OCI-LY1 (cell line): ENCODE data around the gene ELAVL3.

Experiments used
- H2AFZ ChIP-seq: fragments of 200-600 bp; sonication (generic), shearing (Covaris generic); 2 replicates; pipeline ENCODE4 v1.6.0; 2014; ENCODE audit warnings: antibody characterized with exemption, mild to moderate bottlenecking, low read length
- H3F3A ChIP-seq: fragments of 200-600 bp; sonication (generic), shearing (Covaris generic); 2 replicates; pipeline ENCODE4 v1.6.0; 2014; ENCODE audit warnings: mild to moderate bottlenecking, antibody characterized with exemption, low read length, moderate library complexity; ENCODE audit not compliant: insufficient read depth
- H3K27ac ChIP-seq: fragments of 200-600 bp; sonication (generic); 2 replicates; pipeline ENCODE4 v1.5.1; 2014; ENCODE audit warnings: low read length, mixed run types, mild to moderate bottlenecking, low read depth; ENCODE audit not compliant: poor library complexity, severe bottlenecking
- H3K27me3 ChIP-seq: fragments of 200-600 bp; sonication (generic); 2 replicates; pipeline ENCODE4 v1.6.0; 2014; ENCODE audit warnings: antibody characterized with exemption, mild to moderate bottlenecking, low read length, moderate library complexity; ENCODE audit not compliant: insufficient read depth
- H3K36me3 ChIP-seq: fragments of 200-600 bp; sonication (generic); 2 replicates; pipeline ENCODE4 v1.6.1; 2014; ENCODE audit warnings: mild to moderate bottlenecking, antibody characterized with exemption, low read length, moderate library complexity, mixed read lengths; ENCODE audit not compliant: insufficient read depth
- H3K4me1 ChIP-seq: fragments of 200-600 bp; sonication (generic); 2 replicates; pipeline ENCODE4 v1.5.1; 2014; ENCODE audit warnings: mild to moderate bottlenecking, low read length, moderate library complexity; ENCODE audit not compliant: insufficient read depth, severe bottlenecking
- H3K4me2 ChIP-seq: fragments of 200-600 bp; sonication (generic), shearing (Covaris generic); 2 replicates; pipeline ENCODE4 v1.6.1; 2014; ENCODE audit warnings: low read length
- H3K4me3 ChIP-seq: fragments of 200-600 bp; sonication (generic); 2 replicates; pipeline ENCODE4 v1.5.1; 2014; ENCODE audit warnings: low read length, low read depth, mild to moderate bottlenecking, mixed read lengths; ENCODE audit not compliant: poor library complexity, severe bottlenecking
- H3K79me2 ChIP-seq: fragments of 200-600 bp; shearing (Covaris generic); 2 replicates; pipeline ENCODE4 v1.6.1; 2016; ENCODE audit warnings: mixed run types, low read length, mixed read lengths; ENCODE audit not compliant: insufficient read depth
- H3K9ac ChIP-seq: fragments of 200-600 bp; sonication (generic), shearing (Covaris generic); 2 replicates; pipeline ENCODE4 v1.6.1; 2014; ENCODE audit warnings: mild to moderate bottlenecking, low read length, mixed read lengths
- H3K9me2 ChIP-seq: fragments of 200-600 bp; sonication (generic), shearing (Covaris generic); 2 replicates; pipeline ENCODE4 v1.6.1; 2014; ENCODE audit warnings: low read depth, mild to moderate bottlenecking, low read length, mixed read lengths
- H3K9me3 ChIP-seq: fragments of 200-600 bp; shearing (Covaris generic); 2 replicates; pipeline ENCODE4 v1.6.1; 2014; ENCODE audit warnings: low read length, mixed read lengths
- H4K20me1 ChIP-seq: fragments of 200-600 bp; sonication (generic), shearing (Covaris generic); 2 replicates; pipeline ENCODE4 v1.6.0; 2016; ENCODE audit warnings: mild to moderate bottlenecking, low read length; ENCODE audit not compliant: insufficient read depth
- CTCF ChIP-seq: fragments of 200-600 bp; sonication (generic), shearing (Covaris generic); IDR thresholded peaks from 2 replicates; pipeline ENCODE4 v1.5.1; 2017; ENCODE audit warnings: mild to moderate bottlenecking, antibody characterized with exemption, low read length, moderate library complexity, mixed read lengths
- EZH2 ChIP-seq: fragments of 200-600 bp; sonication (generic), shearing (Covaris generic); IDR thresholded peaks from 2 replicates; pipeline ENCODE4 v1.8.0; 2017; ENCODE audit warnings: borderline replicate concordance, mixed run types, mild to moderate bottlenecking, antibody characterized with exemption, low read length, moderate library complexity, mixed read lengths

ELAVL3 gene

GRCh38 chr19:11499890-11500420 lies 19.1 kb upstream of the ELAVL3 start:
- Histone ChIP-seq H2AFZ (no peak overlapping the region), H3K9me3 (no peaks in the 10 kb centered on the region)

GRCh38 chr19:11499220-11499726 lies 18.4 kb upstream of the ELAVL3 start:
- no peaks in the 10 kb centered on the region for H4K20me1 ChIP-seq
- no peak overlapping the region for H3K27ac ChIP-seq
- peaks cover 14% of the 10 kb centered on the region for H3K36me3 ChIP-seq
- no peaks in the 10 kb centered on the region for H3K79me2 ChIP-seq
- TF ChIP-seq EZH2, result no peak
- TF ChIP-seq CTCF, result no peak
- H3K4me2 ChIP-seq, result no peak overlapping the region
- peaks cover 2% of the 10 kb centered on the region for H3K4me1 ChIP-seq
- no peak overlapping the region for H3K4me3 ChIP-seq
- no peak overlapping the region for H2AFZ ChIP-seq
- H3K9me3 ChIP-seq, result no peaks in the 10 kb centered on the region
- H3F3A ChIP-seq, result no peaks in the 10 kb centered on the region
- H3K9ac ChIP-seq, result no peak overlapping the region
- H3K9me2 ChIP-seq, result no peaks in the 10 kb centered on the region
- H3K27me3 ChIP-seq, result no peaks in the 10 kb centered on the region

More at GRCh38 chr19:11499890-11500420, 19.1 kb upstream of the ELAVL3 start:
- Histone ChIP-seq H3F3A (no peaks in the 10 kb centered on the region), H3K36me3 (peaks cover 14% of the 10 kb centered on the region), H3K27me3 (no peaks in the 10 kb centered on the region), H3K9ac (no peak overlapping the region), H3K9me2 (no peaks in the 10 kb centered on the region), H4K20me1 (no peaks in the 10 kb centered on the region), H3K27ac (no peak overlapping the region), H3K4me1 (peaks cover 8% of the 10 kb centered on the region), H3K4me2 (no peak overlapping the region), H3K79me2 (no peaks in the 10 kb centered on the region), H3K4me3 (no peak overlapping the region)
- no peak for TF ChIP-seq CTCF
- TF ChIP-seq EZH2, result no peak

- Histone ChIP-seq H2AFZ (no peak overlapping the region), H3K4me3 (no peak overlapping the region), H3K9me3 (no peaks in the 10 kb centered on the region), H3K27ac (no peak overlapping the region), H3K4me1 (no peaks in the 10 kb centered on the region), H3K36me3 (peaks cover 14% of the 10 kb centered on the region), H4K20me1 (no peaks in the 10 kb centered on the region), H3K9ac (no peak overlapping the region), H3F3A (no peaks in the 10 kb centered on the region), H3K27me3 (no peaks in the 10 kb centered on the region), H3K4me2 (no peak overlapping the region), H3K9me2 (no peaks in the 10 kb centered on the region), H3K79me2 (no peaks in the 10 kb centered on the region)
- TF ChIP-seq EZH2 (no peak), CTCF (peak; percentile 81)
These were observed 15.7 kb upstream of the ELAVL3 start for GRCh38 chr19:11496391-11497163.
